HepG2 (cell line): Measurements from ENCODE around the gene SUPT6H. TPM values are rescaled to one million over a fixed set of nuclear protein-coding genes. Genes with fewer than 3 reads are reported as not detected.

Experiments used
- CREM ChIP-seq, 2 experiments: sonication (generic) in 1 of 2; formaldehyde crosslinking in 1 of 2; IDR thresholded peaks; 2 replicates each; pipeline versions ENCODE4 v1.4.0 to v1.6.1; 2016 to 2020; ENCODE audit warnings: antibody characterized with exemption in 1 of 2, mild to moderate bottlenecking in 1 of 2, missing genetic modification reagents in 1 of 2
- GABPA ChIP-seq, 2 experiments: IDR thresholded peaks; 2 replicates each; pipeline ENCODE4 v1.6.1; 2011 to 2016; ENCODE audit warnings: low read depth in 2 of 2, low read length in 1 of 2, missing biosample characterization in 1 of 2, missing genetic modification characterization in 1 of 2
- GTF3A ChIP-seq: sonication (generic); formaldehyde crosslinking; conservative IDR thresholded peaks from 2 replicates; pipeline ENCODE4 v1.4.0; 2020; ENCODE audit warnings: mild to moderate bottlenecking, missing genetic modification reagents
- HIVEP1 ChIP-seq: sonication (generic); formaldehyde crosslinking; IDR thresholded peaks from 2 replicates; pipeline ENCODE4 v1.4.0; 2020; ENCODE audit warnings: mild to moderate bottlenecking, missing genetic modification reagents
- IRF2 ChIP-seq: IDR thresholded peaks from 2 replicates; pipeline ENCODE4 v1.6.1; 2018; ENCODE audit warnings: missing genetic modification reagents, missing compliant biosample characterization
- MLX ChIP-seq: IDR thresholded peaks from 2 replicates; pipeline ENCODE4 v1.6.1; 2016
- NAIF1 ChIP-seq: sonication (generic); formaldehyde crosslinking; IDR thresholded peaks from 2 replicates; pipeline ENCODE4 v1.5.0; 2020; ENCODE audit warnings: mild to moderate bottlenecking, missing genetic modification reagents, borderline replicate concordance
- ONECUT2 ChIP-seq: sonication (generic); formaldehyde crosslinking; IDR thresholded peaks from 2 replicates; pipeline ENCODE4 v1.4.0; 2020; ENCODE audit warnings: missing genetic modification reagents
- POGK ChIP-seq: sonication (generic); formaldehyde crosslinking; conservative IDR thresholded peaks from 2 replicates; pipeline ENCODE4 v1.8.0; 2022; ENCODE audit warnings: mild to moderate bottlenecking, moderate library complexity, missing genetic modification reagents
- RBFOX2 ChIP-seq: fragments of 200-400 bp; formaldehyde crosslinking; IDR thresholded peaks from 2 replicates; pipeline ENCODE4 v1.6.1; 2017; ENCODE audit warnings: low read depth, mild to moderate bottlenecking, low read length
- RBM22 ChIP-seq: fragments of 200-400 bp; formaldehyde crosslinking; optimal IDR thresholded peaks from 2 replicates; pipeline ENCODE3; 2017; ENCODE audit warnings: mild to moderate bottlenecking, low read length, moderate library complexity
- RCOR2 ChIP-seq: IDR thresholded peaks from 2 replicates; pipeline ENCODE4 v1.6.1; 2016; ENCODE audit warnings: missing biosample characterization, missing genetic modification reagents
- SP4 ChIP-seq: sonication (generic); formaldehyde crosslinking; IDR thresholded peaks from 2 replicates; pipeline ENCODE4 v1.8.1; 2023; ENCODE audit warnings: mild to moderate bottlenecking, missing genetic modification reagents
- ZNF318 ChIP-seq: sonication (generic); formaldehyde crosslinking; IDR thresholded peaks from 2 replicates; pipeline ENCODE4 v1.4.0; 2020; ENCODE audit warnings: mild to moderate bottlenecking, missing genetic modification reagents
- ZNF367 ChIP-seq: sonication (generic); formaldehyde crosslinking; IDR thresholded peaks from 2 replicates; pipeline ENCODE4 v1.4.0; 2020; ENCODE audit warnings: missing genetic modification reagents, borderline replicate concordance
- ZNF562 ChIP-seq: sonication (generic); formaldehyde crosslinking; IDR thresholded peaks from 2 replicates; pipeline ENCODE4 v1.8.0; 2022; ENCODE audit warnings: missing genetic modification reagents, borderline replicate concordance
- ZNF7 ChIP-seq: IDR thresholded peaks from 2 replicates; pipeline ENCODE4 v1.6.1; 2016; ENCODE audit warnings: missing biosample characterization, missing genetic modification reagents
- ZNF724P ChIP-seq: sonication (generic); formaldehyde crosslinking; IDR thresholded peaks from 2 replicates; pipeline ENCODE4 v1.8.0; 2022; ENCODE audit warnings: missing genetic modification reagents, borderline replicate concordance
- ZNF790 ChIP-seq: sonication (generic); formaldehyde crosslinking; IDR thresholded peaks from 2 replicates; pipeline ENCODE4 v1.8.0; 2022; ENCODE audit warnings: missing genetic modification reagents, mild to moderate bottlenecking, borderline replicate concordance
- polyA plus RNA-seq, 8 experiments: library from polyadenylated mRNA; depleted of rRNA in 3 of 8; stranded (reverse) in 7 of 8; unstranded in 1 of 8; fragments of >200 nt; fragmentation: Illumina TruSeq in 4 of 8; extraction: Trizol in 4 of 8; gene quantifications; 2 replicates each; pipeline versions ENCODE4 v1.2.1 to v1.2.3, GENCODE V29; 2011 to 2016; ENCODE audit warnings: low read depth in 4 of 8, missing spikeins in 1 of 8, mixed read lengths in 1 of 8; ENCODE audit not compliant: insufficient read depth in 1 of 8
- total RNA-seq, 5 experiments: library from RNA; depleted of rRNA; stranded (reverse); fragments of >200 nt; fragmentation: Illumina TruSeq; extraction: Trizol; gene quantifications; 2 replicates each; pipeline ENCODE4 v1.2.3, GENCODE V29; 2016; ENCODE audit warnings: low read depth in 1 of 5

SUPT6H gene
- total and polyA plus RNA-seq, 2 of the 13 experiments (the other 11 are each of a cell fraction or from before 2014, with no cell fraction given): 32.7 to 39.9 TPM

- TF ChIP-seq ZNF318 (CRISPR knock-in tag): no peak
- peak; percentile 66 for TF ChIP-seq HIVEP1 (CRISPR knock-in tag)
- TF ChIP-seq GABPA (IDR thresholded peaks at IDR 0.05; ENCODE audit: low read depth, low read length): no peak
- peak; percentile 59 for TF ChIP-seq GABPA (CRISPR knock-in tag; IDR thresholded peaks at IDR 0.05; ENCODE audit: low read depth)
- TF ChIP-seq IRF2 (CRISPR knock-in tag): 0 out of 2 replicates have a peak, but pooled peaks have one; percentile 7
- TF ChIP-seq SP4: no peak
- no peak for TF ChIP-seq ZNF790 (CRISPR knock-in tag)
- peak; percentile 88 for TF ChIP-seq CREM (IDR thresholded peaks at IDR 0.05)
- peak; percentile 76; the same call in 1 of the 2 replicates for TF ChIP-seq CREM (CRISPR knock-in tag; IDR thresholded peaks at IDR 0.05)
- no peak for TF ChIP-seq ZNF7
- no peak; the same call in 1 of the 2 replicates for TF ChIP-seq POGK
- TF ChIP-seq ONECUT2 (CRISPR knock-in tag): no peak
- peak; percentile 95 for TF ChIP-seq RBM22
- no peak for TF ChIP-seq MLX (CRISPR knock-in tag)
- no peak for TF ChIP-seq GTF3A (CRISPR knock-in tag)
- 0 out of 2 replicates have a peak, but pooled peaks have one; percentile 23 for TF ChIP-seq RCOR2 (CRISPR knock-in tag)
- TF ChIP-seq ZNF724P: no peak; the same call in 1 of the 2 replicates
- TF ChIP-seq ZNF562 (CRISPR knock-in tag): no peak
- no peak for TF ChIP-seq ZNF367 (CRISPR knock-in tag)
- TF ChIP-seq NAIF1 (CRISPR knock-in tag): no peak
- TF ChIP-seq RBFOX2: peak; percentile 54
Observed at GRCh38 chr17:28744104-28744971, 82.3 kb downstream of the SUPT6H start (continued).
